Measurements from ENCODE around the gene PLEKHM1. TPM values are rescaled to one million over a fixed set of nuclear protein-coding genes. Genes with fewer than 3 reads are reported as not detected.
A peak's percentile ranks its signal among the peaks of the same experiment; 100 is the strongest.
"Not testable (repeated sequence)": the region's sequence is repeated elsewhere in the genome, so short reads cannot be mapped to it uniquely, and the experiment has no call there.

Gene PLEKHM1
- polyA plus RNA-seq (2013) = 9.4 and 10.3 TPM in 2 replicates

GRCh38 chr17:45490615-45491433 lies at the start of gene PLEKHM1:
Gene PLEKHM1 (minus strand): TSS chr17:45490721. CDS start chr17:45482484, 8,237 bp downstream.
- H3K27me3 ChIP-seq (ENCODE audit: insufficient read depth, low read length); H3K79me2 ChIP-seq (ENCODE audit: control insufficient read depth, insufficient read depth, low read length, poor library complexity); H3K36me3 ChIP-seq (ENCODE audit: control insufficient read depth in 1 of 2, insufficient read depth in 2 of 2, low read length in 2 of 2); H2BK120ac ChIP-seq (ENCODE audit: insufficient read depth, low read length, poor library complexity); H3K18ac ChIP-seq (ENCODE audit: low read length); H4K91ac ChIP-seq (ENCODE audit: low read depth, low read length); H3K9me3 ChIP-seq (ENCODE audit: insufficient read depth, low read depth, low read length); H3K14ac ChIP-seq (ENCODE audit: low read length); H3K4me1 ChIP-seq (ENCODE audit: control insufficient read depth in 1 of 2, insufficient read depth in 2 of 2, low read length in 2 of 2); H3K27ac ChIP-seq (ENCODE audit: low read depth, low read length); H3K4ac ChIP-seq (ENCODE audit: low read depth, low read length); H2AK5ac ChIP-seq (ENCODE audit: low read length); H3K79me1 ChIP-seq (ENCODE audit: low read length); H4K12ac ChIP-seq (ENCODE audit: low read depth, low read length); H3K23ac ChIP-seq (ENCODE audit: low read length); H2BK5ac ChIP-seq (ENCODE audit: low read depth, low read length, poor library complexity): not testable (repeated sequence)
- WGBS (ENCODE audit: extremely low coverage, insufficient coverage, insufficient read length) = no CpG with 5 or more reads among the region's 59 CpGs
- Histone ChIP-seq H3K4me3 (ENCODE audit: low read depth, low read length) (peak within 1 kb of the TSS; percentile 81), H2AFZ (ENCODE audit: insufficient read depth, low read length, poor library complexity) (peak within 1 kb of the TSS; percentile 81), H3K9ac (ENCODE audit: low read length) (peak within 1 kb of the TSS; percentile 53), H4K8ac (ENCODE audit: low read depth, low read length) (peak within 1 kb of the TSS; percentile 22), H2BK12ac (ENCODE audit: low read length) (peak within 1 kb of the TSS; percentile 26), H3K4me2 (ENCODE audit: low read length) (peak within 1 kb of the TSS; percentile 91)
- DNase-seq = peak; percentile 79 to 82

- not testable (repeated sequence) for DNase-seq; H3K27ac ChIP-seq (ENCODE audit: low read depth, low read length); H3K4me2 ChIP-seq (ENCODE audit: low read length); H3K14ac ChIP-seq (ENCODE audit: low read length); H2BK120ac ChIP-seq (ENCODE audit: insufficient read depth, low read length, poor library complexity); H3K79me2 ChIP-seq (ENCODE audit: control insufficient read depth, insufficient read depth, low read length, poor library complexity); H3K4ac ChIP-seq (ENCODE audit: low read depth, low read length); H3K79me1 ChIP-seq (ENCODE audit: low read length); H3K18ac ChIP-seq (ENCODE audit: low read length); H4K91ac ChIP-seq (ENCODE audit: low read depth, low read length); H2AK5ac ChIP-seq (ENCODE audit: low read length); H2AFZ ChIP-seq (ENCODE audit: insufficient read depth, low read length, poor library complexity); H3K23ac ChIP-seq (ENCODE audit: low read length); H3K36me3 ChIP-seq (ENCODE audit: control insufficient read depth in 1 of 2, insufficient read depth in 2 of 2, low read length in 2 of 2); H3K4me1 ChIP-seq (ENCODE audit: control insufficient read depth in 1 of 2, insufficient read depth in 2 of 2, low read length in 2 of 2); H3K9ac ChIP-seq (ENCODE audit: low read length); H4K8ac ChIP-seq (ENCODE audit: low read depth, low read length); H3K27me3 ChIP-seq (ENCODE audit: insufficient read depth, low read length); H2BK5ac ChIP-seq (ENCODE audit: low read depth, low read length, poor library complexity); H3K4me3 ChIP-seq (ENCODE audit: low read depth, low read length); H2BK12ac ChIP-seq (ENCODE audit: low read length); H4K12ac ChIP-seq (ENCODE audit: low read depth, low read length); H3K9me3 ChIP-seq (ENCODE audit: insufficient read depth, low read depth, low read length)
- WGBS (ENCODE audit: extremely low coverage, insufficient coverage, insufficient read length) = no CpG with 5 or more reads among the region's 7 CpGs
These were observed 47.6 kb upstream of the PLEKHM1 start for GRCh38 chr17:45538168-45538567.

GRCh38 chr17:45506072-45506471 lies 15.6 kb upstream of the PLEKHM1 start:
- not testable (repeated sequence) for H2BK120ac ChIP-seq (ENCODE audit: insufficient read depth, low read length, poor library complexity)

GRCh38 chr17:45505183-45505582 lies 14.7 kb upstream of the PLEKHM1 start:
- H2BK5ac ChIP-seq (ENCODE audit: low read depth, low read length, poor library complexity); H3K4me2 ChIP-seq (ENCODE audit: low read length); H3K27ac ChIP-seq (ENCODE audit: low read depth, low read length); H3K27me3 ChIP-seq (ENCODE audit: insufficient read depth, low read length); H3K9ac ChIP-seq (ENCODE audit: low read length); H2BK120ac ChIP-seq (ENCODE audit: insufficient read depth, low read length, poor library complexity); H3K4ac ChIP-seq (ENCODE audit: low read depth, low read length); H4K8ac ChIP-seq (ENCODE audit: low read depth, low read length); H2BK12ac ChIP-seq (ENCODE audit: low read length); H2AFZ ChIP-seq (ENCODE audit: insufficient read depth, low read length, poor library complexity); H3K23ac ChIP-seq (ENCODE audit: low read length); H3K79me2 ChIP-seq (ENCODE audit: control insufficient read depth, insufficient read depth, low read length, poor library complexity); H3K9me3 ChIP-seq (ENCODE audit: insufficient read depth, low read depth, low read length); H3K18ac ChIP-seq (ENCODE audit: low read length); H3K4me3 ChIP-seq (ENCODE audit: low read depth, low read length); DNase-seq; H4K91ac ChIP-seq (ENCODE audit: low read depth, low read length); H3K79me1 ChIP-seq (ENCODE audit: low read length); H3K14ac ChIP-seq (ENCODE audit: low read length); H3K36me3 ChIP-seq (ENCODE audit: control insufficient read depth in 1 of 2, insufficient read depth in 2 of 2, low read length in 2 of 2); H2AK5ac ChIP-seq (ENCODE audit: low read length); H4K12ac ChIP-seq (ENCODE audit: low read depth, low read length); H3K4me1 ChIP-seq (ENCODE audit: control insufficient read depth in 1 of 2, insufficient read depth in 2 of 2, low read length in 2 of 2): not testable (repeated sequence)
- no CpG with 5 or more reads among the region's 3 CpGs for WGBS (ENCODE audit: extremely low coverage, insufficient coverage, insufficient read length)

More at GRCh38 chr17:45506072-45506471, 15.6 kb upstream of the PLEKHM1 start:
- H3K4me3 ChIP-seq (ENCODE audit: low read depth, low read length); H3K79me2 ChIP-seq (ENCODE audit: control insufficient read depth, insufficient read depth, low read length, poor library complexity); H3K4me1 ChIP-seq (ENCODE audit: control insufficient read depth in 1 of 2, insufficient read depth in 2 of 2, low read length in 2 of 2); H2AFZ ChIP-seq (ENCODE audit: insufficient read depth, low read length, poor library complexity); H4K8ac ChIP-seq (ENCODE audit: low read depth, low read length); H3K27ac ChIP-seq (ENCODE audit: low read depth, low read length); H2BK12ac ChIP-seq (ENCODE audit: low read length); H3K79me1 ChIP-seq (ENCODE audit: low read length); H3K27me3 ChIP-seq (ENCODE audit: insufficient read depth, low read length); H3K23ac ChIP-seq (ENCODE audit: low read length); H4K91ac ChIP-seq (ENCODE audit: low read depth, low read length); H3K36me3 ChIP-seq (ENCODE audit: control insufficient read depth in 1 of 2, insufficient read depth in 2 of 2, low read length in 2 of 2); H4K12ac ChIP-seq (ENCODE audit: low read depth, low read length); H3K4ac ChIP-seq (ENCODE audit: low read depth, low read length); H3K9me3 ChIP-seq (ENCODE audit: insufficient read depth, low read depth, low read length); H2BK5ac ChIP-seq (ENCODE audit: low read depth, low read length, poor library complexity); H3K4me2 ChIP-seq (ENCODE audit: low read length); H3K9ac ChIP-seq (ENCODE audit: low read length); H3K18ac ChIP-seq (ENCODE audit: low read length); DNase-seq; H2AK5ac ChIP-seq (ENCODE audit: low read length); H3K14ac ChIP-seq (ENCODE audit: low read length): not testable (repeated sequence)
- no CpG with 5 or more reads among the region's 3 CpGs for WGBS (ENCODE audit: extremely low coverage, insufficient coverage, insufficient read length)

Data from trophoblast cell (in vitro differentiated cells and primary cell).